HG03066 (cell line): ENCODE data around the gene ZCCHC14.
"Not testable (repeated sequence)": the region's sequence is repeated elsewhere in the genome, so short reads cannot be mapped to it uniquely, and the experiment has no call there.

Source experiments
- ATAC-seq: cut with Tn5 transposase; IDR thresholded peaks from one replicate; pipeline ENCODE4 v1.9.1; 2021; ENCODE audit warnings: low read depth; ENCODE audit not compliant: unreplicated experiment

ZCCHC14 gene

DNA sequence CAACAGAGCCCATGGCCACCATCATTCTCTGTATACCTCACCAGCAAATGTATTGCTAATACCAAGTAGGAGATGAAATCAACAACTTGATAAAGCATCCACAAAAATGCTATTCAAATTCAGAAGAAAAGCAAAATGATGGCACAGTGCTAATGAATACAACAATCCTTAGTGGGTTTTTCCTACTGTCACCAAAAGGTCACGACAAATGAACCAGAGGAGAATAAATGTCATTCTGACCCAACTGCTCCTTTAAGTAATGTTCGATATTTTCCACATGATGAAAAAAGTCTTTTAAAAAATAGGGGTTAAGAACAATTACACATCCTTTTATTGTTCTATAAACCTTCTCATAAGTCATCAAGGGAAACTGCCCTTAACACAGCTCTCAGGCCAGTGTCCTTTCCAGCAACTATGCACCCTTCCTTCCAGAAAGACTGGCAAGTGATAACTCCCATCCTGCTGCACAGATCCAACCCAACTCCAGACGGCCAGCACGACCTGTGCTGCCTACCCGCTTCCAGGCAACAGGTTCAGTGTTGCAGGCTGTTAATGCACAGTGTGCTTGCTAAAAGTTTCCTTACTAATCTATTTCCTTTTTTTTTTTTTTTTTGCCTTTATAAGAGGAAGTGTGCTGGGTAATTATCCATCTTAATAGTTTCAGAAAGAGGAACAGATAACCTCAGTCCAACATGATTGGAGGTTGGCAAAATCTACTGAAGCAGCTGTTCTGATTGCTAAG is 124.6 kb downstream of the ZCCHC14 start:
- ATAC-seq = no peak

GRCh38 chr16:87367529-87367928 is 125.3 kb downstream of the ZCCHC14 start:
- no peak for ATAC-seq

DNA sequence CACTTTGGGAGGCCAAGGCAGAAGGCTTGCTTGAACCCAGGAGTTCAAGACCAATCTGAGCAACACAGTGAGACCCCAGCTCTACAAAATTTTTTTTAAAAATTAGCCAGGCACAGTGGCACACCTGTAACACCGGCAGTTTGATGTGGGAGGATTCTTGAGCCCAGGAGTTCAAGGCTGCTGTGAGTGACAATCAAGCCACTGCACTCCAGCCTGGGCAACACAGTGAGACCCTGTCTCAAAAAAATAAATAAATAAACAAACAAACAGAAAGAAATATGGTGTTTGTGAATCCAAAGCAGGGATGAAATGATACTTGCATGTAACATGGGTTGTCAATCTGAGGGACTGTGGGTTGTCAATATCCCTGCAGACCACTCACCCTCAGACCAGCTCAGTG is 125.9 kb downstream of the ZCCHC14 start:
- ATAC-seq = no peak

GRCh38 chr16:87366288-87366687 is 126.5 kb downstream of the ZCCHC14 start:
- no peak for ATAC-seq

DNA sequence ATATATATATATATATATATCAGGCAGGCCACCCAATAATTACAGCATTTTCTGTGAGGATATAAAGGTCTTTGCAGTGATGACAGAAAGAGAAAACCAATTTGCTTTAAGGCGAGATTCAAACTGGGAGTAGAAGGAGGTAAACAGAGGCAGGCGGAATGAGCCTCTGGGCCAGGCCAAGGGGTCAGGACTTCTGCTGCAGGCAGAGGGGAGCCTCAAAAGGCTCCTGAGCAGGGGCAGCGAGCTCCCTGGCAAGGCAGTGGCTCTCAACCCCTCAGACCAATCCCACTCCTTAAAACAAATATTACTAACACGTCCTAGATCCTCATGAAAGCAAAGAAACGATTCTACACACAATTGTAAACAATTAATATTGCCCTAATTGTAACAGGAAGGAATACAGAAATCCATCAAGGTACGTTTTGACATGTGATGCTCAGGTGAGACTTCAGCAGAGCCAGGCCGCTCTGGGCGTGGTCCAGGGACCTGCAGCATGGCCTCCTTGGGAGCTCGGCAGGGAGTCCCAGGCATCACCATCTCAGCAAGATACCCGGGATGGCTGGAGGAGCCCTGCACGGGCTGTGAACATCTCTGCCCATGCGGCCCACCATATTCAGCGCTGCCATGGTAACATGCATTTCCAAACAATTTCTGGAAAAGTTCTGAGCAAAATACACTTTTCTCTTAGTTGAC is 127.7 kb downstream of the ZCCHC14 start:
- no peak for ATAC-seq

DNA sequence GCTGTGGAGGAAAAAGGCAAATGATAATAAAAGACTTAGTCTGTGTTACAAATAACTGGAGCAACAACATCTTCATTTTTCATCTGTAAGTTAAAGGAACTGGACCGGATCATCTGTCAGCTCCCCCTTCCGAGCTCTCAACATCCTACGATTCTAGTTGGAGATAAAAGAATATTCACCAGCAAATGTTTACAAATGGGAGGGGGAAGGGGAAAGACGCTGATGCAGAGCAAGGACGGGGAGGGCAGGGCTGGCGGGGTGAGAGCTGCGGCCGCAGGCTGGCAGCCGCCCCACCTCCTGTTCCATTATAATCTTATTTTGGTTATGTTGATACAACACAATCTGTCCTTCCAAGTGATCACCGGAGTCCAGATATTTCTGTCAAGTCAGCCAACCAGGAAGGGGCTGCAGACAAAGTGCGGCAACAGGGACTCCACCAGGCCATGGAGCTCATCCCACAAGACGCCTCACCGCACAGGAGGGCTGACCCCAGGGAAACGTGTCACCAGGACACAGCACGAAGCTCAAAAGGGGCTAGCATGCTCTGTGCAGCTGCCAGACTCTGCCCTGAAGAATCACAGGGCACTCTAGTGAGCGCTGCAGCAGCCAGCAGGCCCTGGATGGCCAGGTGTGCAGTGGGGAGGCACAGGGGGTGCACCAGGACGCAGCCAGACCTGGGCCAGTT is 128.9 kb downstream of the ZCCHC14 start:
- no peak for ATAC-seq

GRCh38 chr16:87362828-87363559 is 129.8 kb downstream of the ZCCHC14 start:
- not testable (repeated sequence) for ATAC-seq

DNA sequence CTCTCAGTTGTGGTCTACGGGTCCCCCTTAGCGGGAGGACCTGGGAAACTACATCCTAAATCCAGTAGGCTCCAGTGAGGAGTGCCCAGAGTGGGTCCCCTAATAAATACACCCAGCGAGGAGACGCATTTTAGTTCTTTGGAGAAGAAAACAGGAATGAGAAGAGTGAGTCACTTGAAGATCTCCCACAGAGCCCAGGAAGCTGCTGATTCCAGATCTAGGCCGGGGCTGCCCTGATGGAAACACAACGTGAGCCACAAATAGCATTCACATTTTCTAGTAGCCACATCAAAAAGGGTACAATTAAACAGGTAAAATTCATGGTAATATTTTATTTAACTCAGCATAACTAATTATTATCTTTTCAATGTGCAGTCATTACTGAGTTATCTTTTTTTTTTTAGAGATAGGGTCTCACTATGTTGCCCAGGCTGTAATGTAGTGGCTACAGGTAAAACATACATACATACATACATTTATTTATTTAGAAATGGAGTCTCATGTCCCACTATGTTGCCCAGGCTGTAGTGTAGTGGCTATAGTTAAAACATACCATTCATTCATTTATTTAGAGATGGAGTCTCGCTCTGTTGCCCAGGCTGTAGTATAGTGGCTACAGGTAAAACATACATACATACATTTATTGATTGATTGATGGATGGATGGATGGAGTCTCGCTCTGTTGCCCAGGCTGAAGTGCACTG is 130.8 kb downstream of the ZCCHC14 start:
- no peak for ATAC-seq

DNA sequence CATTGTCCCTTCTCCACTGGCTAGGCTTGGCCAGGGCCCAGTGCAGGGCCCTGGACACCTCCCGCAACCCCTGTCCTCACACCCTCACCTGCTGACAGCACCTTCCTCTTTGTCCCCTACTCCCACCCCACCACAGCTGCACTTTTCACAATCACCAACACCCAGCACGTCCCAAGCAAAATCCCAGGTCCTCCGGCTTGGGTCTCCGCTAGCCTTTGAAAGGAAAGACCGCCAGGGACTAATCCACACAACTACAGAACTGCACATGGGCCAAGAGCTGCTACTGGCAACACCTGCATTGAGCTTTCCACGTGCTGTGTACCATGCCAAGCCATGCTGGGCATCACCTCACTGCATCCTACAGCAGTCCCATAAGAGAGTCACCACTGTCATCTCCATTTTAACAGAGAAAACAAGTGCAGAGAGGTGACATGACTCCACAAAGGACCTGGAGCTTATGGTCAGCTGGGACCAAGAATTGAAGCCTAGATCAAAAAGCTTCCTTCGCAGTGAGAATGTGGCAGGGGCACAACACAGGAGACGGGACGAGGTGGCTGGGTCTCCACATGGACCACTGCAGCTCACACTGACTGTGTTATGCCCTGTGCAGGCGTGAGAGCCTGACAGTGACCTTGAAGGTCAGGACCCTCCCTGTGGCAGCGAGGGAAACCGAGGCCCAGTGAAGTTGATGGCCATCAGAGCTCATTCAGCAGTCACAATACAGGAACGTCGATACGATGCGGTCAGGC is 131.8 kb downstream of the ZCCHC14 start:
- no peak for ATAC-seq

GRCh38 chr16:87359121-87359520 is 133.7 kb downstream of the ZCCHC14 start:
- ATAC-seq = no peak

DNA sequence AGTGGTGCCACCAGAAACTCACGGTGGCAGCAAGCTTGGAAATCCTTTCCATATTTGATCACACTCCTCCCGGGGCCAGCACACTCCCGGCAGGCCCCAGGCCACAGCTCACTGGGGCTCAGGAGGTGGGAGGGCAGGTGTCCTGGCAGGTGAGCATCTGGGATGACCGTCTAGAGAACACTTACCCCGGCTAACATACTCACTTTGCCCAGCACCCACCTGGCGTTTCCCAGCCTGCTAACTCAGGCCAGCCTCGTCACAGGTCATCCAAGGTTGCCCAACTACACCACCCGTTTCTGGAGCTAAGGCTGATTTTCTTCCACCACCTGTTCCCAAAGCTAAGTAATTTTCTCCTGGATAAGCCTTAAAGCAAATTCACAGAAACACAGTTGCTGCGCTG is 134.1 kb downstream of the ZCCHC14 start:
- no peak for ATAC-seq

DNA sequence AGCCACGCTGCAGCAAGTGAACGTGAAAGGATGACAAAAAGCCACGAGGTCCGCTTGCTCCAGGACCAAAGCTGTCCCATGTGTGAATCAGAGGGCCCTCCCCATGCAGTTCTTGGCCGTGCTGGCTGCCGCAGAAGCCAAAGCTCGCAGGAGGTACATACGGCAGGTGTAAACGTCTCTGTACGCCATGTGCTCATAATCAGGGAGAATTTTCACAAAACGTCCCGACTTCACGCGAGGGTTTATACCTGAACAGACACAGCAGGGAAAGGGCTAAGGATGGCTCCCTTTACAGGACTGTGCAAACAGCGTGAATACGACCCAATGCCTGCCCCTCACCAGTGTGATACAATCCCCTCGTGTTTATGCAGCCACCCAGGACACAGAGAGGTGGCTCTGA is 134.6 kb downstream of the ZCCHC14 start:
- ATAC-seq = no peak

- no peak for ATAC-seq
These were observed 136.4 kb downstream of the ZCCHC14 start for GRCh38 chr16:87356491-87356853.
